LoVo (cell line): Measurements from ENCODE around the gene NTN1.

Experiments
- DNase-seq: peaks from one replicate; pipeline ENCODE4 v3.0.0-alpha.2; 2016; ENCODE audit warnings: low spot score

Gene NTN1

GRCh38 chr17:9037736-9038135, 16.4 kb downstream of the NTN1 start:
- no peak for DNase-seq

- DNase-seq = no peak
Measured at GRCh38 chr17:9038380-9038779, 17.1 kb downstream of the NTN1 start.

GRCh38 chr17:9044772-9045463, 23.6 kb downstream of the NTN1 start:
- no peak for DNase-seq

GRCh38 chr17:9050801-9051401, 29.6 kb downstream of the NTN1 start:
- DNase-seq = peak; percentile 13

GRCh38 chr17:9051561-9051960, 30.3 kb downstream of the NTN1 start:
- DNase-seq = no peak

- DNase-seq = no peak
Measured at GRCh38 chr17:9052921-9053320, 31.6 kb downstream of the NTN1 start.

- DNase-seq = no peak
Measured at GRCh38 chr17:9053406-9053805, 32.1 kb downstream of the NTN1 start.

- no peak for DNase-seq
Measured at GRCh38 chr17:9054126-9054975, 33.0 kb downstream of the NTN1 start.

GRCh38 chr17:9055281-9055680, 34.0 kb downstream of the NTN1 start:
- no peak for DNase-seq

- no peak for DNase-seq
Measured at GRCh38 chr17:9056566-9056965, 35.3 kb downstream of the NTN1 start.

GRCh38 chr17:9057310-9057709, 36.0 kb downstream of the NTN1 start:
- no peak for DNase-seq

GRCh38 chr17:9062399-9062902, 41.1 kb downstream of the NTN1 start:
- no peak for DNase-seq

- no peak for DNase-seq
Measured at GRCh38 chr17:9064311-9064834, 43.1 kb downstream of the NTN1 start.

- DNase-seq = no peak
Measured at GRCh38 chr17:9071016-9071415, 49.7 kb downstream of the NTN1 start.

- DNase-seq = no peak
Measured at GRCh38 chr17:9071811-9072498, 50.6 kb downstream of the NTN1 start.

- DNase-seq = no peak
Measured at GRCh38 chr17:9072696-9073339, 51.5 kb downstream of the NTN1 start.

GRCh38 chr17:9074131-9074530, 52.8 kb downstream of the NTN1 start:
- DNase-seq = no peak

- DNase-seq = no peak
Measured at GRCh38 chr17:9079461-9080103, 58.3 kb downstream of the NTN1 start.

- DNase-seq = no peak
Measured at GRCh38 chr17:9080296-9080914, 59.1 kb downstream of the NTN1 start.

- no peak for DNase-seq
Measured at GRCh38 chr17:9080983-9081382, 59.7 kb downstream of the NTN1 start.

GRCh38 chr17:9086577-9086976, 65.3 kb downstream of the NTN1 start:
- no peak for DNase-seq
